Suprapubic skin (tissue), 4 donors: Measurements from ENCODE around the gene KCND1. TPM values are rescaled to one million over a fixed set of nuclear protein-coding genes. Genes with fewer than 3 reads are reported as not detected.

Experiments used
- DNase-seq, 2 donors: peaks; one replicate each; pipeline ENCODE4 v3.0.0-alpha.2; 2019; ENCODE audit warnings: low spot score in 2 of 2
- H3K27ac ChIP-seq: fragments of 200-600 bp; sonication (generic); one replicate; pipeline ENCODE4 v1.5.1; 2019
- H3K27me3 ChIP-seq: fragments of 200-600 bp; sonication (generic); one replicate; pipeline ENCODE4 v1.5.1; 2019
- H3K36me3 ChIP-seq: fragments of 200-600 bp; sonication (generic); one replicate; pipeline ENCODE4 v1.5.1; 2019
- H3K4me1 ChIP-seq: fragments of 200-600 bp; sonication (generic); one replicate; pipeline ENCODE4 v1.5.1; 2019
- H3K4me3 ChIP-seq: fragments of 200-600 bp; sonication (generic); one replicate; pipeline ENCODE4 v1.5.1; 2019; ENCODE audit warnings: mild to moderate bottlenecking
- H3K9me3 ChIP-seq: fragments of 200-600 bp; sonication (generic); one replicate; pipeline ENCODE4 v1.5.1; 2019
- EP300 ChIP-seq: sonication (generic); formaldehyde crosslinking; IDR thresholded peaks from one replicate; pipeline ENCODE4 v1.6.1; 2017; ENCODE audit warnings: antibody characterized with exemption
- POLR2A ChIP-seq, 2 donors: fragments of 450-650 bp; IDR thresholded peaks; one replicate each; pipeline ENCODE4 v1.6.1; 2017; ENCODE audit warnings: antibody characterized with exemption in 2 of 2, mild to moderate bottlenecking in 2 of 2, moderate library complexity in 2 of 2
- POLR2AphosphoS5 ChIP-seq, 3 donors: sonication (generic); formaldehyde crosslinking; IDR thresholded peaks; one replicate each; pipeline ENCODE4 v1.6.1; 2017; ENCODE audit warnings: antibody characterized with exemption in 3 of 3
- whole genome bisulfite sequencing: methylation state at CpG from one replicate; pipeline ENCODE4 v1.1.5; 2018; 5-methylcytosine and 5-hydroxymethylcytosine counted together
- total RNA-seq, 4 donors: library from RNA; depleted of rRNA; stranded (reverse); fragments of >200 nt; gene quantifications; one replicate each; pipeline ENCODE4 v1.1.0, GENCODE V29; 2016
- TF ChIP-seq, protein P1 (sequence below), 2 donors: fragments of 200-600 bp in 1 of 2; fragments of 450-650 bp in 1 of 2; sonication (generic) in 1 of 2; IDR thresholded peaks; one replicate each; pipeline ENCODE4 v1.5.1; 2016 to 2019; ENCODE audit warnings: antibody characterized with exemption in 2 of 2, mild to moderate bottlenecking in 1 of 2, moderate library complexity in 1 of 2

KCND1 gene
- total RNA-seq, 4 donors from 2014 or later, result 0.55 to 2.8 (median 1.3) TPM

DNA sequence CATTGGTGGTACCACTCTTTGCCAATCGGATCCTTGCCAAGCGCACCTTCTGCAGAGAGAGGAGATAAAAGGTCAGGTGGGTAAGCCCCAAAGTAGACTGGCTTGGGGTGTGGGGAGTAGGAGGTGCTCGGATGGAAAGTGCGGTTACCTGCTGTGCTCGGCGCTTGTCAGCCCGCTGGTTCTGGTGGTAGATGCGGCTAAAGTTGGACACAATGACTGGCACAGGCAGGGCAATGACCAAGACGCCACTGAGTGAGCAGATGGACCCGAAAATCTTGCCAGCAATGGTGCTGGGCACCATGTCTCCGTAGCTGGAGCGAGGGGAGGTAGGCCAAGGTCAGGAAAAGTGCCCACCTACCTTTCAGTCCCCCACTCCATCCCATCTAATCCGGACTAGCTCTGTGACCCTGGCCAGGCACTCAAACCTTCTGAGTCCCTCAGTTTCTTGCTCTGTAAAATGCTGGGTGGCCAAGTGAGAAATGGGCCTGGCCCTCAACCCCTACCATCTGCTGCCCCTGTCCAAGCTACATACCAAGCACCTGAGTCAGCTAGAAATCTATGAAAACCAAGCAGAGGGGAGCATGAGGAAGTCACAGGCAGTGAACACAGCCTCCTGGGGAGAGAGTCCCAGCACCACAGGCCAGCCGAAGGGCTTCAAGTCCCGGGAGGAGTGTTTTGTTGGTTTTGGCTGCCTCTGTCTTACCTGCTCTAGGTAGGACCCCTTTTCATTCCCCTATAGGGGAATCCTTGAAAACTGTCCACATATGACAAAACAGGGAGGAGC is 4.7 kb downstream of the KCND1 start:
- H3K4me3 ChIP-seq, result no peak overlapping the region
- no peaks in the 10 kb centered on the region for H3K9me3 ChIP-seq
- TF ChIP-seq EP300 (no peak), POLR2A (IDR thresholded peaks at IDR 0.05) (no peak), POLR2AphosphoS5 (IDR thresholded peaks at IDR 0.05) (no peak)
- TF ChIP-seq, protein P1, sequence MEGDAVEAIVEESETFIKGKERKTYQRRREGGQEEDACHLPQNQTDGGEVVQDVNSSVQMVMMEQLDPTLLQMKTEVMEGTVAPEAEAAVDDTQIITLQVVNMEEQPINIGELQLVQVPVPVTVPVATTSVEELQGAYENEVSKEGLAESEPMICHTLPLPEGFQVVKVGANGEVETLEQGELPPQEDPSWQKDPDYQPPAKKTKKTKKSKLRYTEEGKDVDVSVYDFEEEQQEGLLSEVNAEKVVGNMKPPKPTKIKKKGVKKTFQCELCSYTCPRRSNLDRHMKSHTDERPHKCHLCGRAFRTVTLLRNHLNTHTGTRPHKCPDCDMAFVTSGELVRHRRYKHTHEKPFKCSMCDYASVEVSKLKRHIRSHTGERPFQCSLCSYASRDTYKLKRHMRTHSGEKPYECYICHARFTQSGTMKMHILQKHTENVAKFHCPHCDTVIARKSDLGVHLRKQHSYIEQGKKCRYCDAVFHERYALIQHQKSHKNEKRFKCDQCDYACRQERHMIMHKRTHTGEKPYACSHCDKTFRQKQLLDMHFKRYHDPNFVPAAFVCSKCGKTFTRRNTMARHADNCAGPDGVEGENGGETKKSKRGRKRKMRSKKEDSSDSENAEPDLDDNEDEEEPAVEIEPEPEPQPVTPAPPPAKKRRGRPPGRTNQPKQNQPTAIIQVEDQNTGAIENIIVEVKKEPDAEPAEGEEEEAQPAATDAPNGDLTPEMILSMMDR (IDR thresholded peaks at IDR 0.05), result no peak
- no peak for DNase-seq
- WGBS, result 78% methylated on average over 13 of the region's 15 CpGs
- peaks cover 8% of the 10 kb centered on the region for H3K4me1 ChIP-seq
- no peak overlapping the region for H3K27ac ChIP-seq
- no peaks in the 10 kb centered on the region for H3K36me3 ChIP-seq
- H3K27me3 ChIP-seq, result no peaks in the 10 kb centered on the region

DNA sequence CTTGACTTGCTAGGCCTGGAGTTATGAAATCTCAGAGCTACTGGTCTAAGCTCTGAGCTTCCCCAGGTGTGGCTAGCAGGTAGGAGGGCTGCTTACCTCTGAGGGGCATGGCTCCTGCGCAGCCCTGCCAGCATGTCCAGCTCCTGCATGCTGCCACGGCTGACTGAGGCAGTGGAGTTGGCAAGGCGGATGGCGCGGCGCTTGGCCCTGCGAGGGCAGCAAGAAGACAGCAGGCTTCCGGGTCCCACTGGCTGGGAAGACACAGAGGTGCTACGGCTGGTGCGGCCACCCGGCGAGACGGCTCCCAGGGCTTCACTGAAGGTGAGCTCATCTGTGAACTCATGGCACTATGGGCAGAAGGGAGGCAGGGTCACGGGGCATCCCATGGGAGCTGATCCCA is 5.7 kb downstream of the KCND1 start:
- Histone ChIP-seq H3K4me1 (no peaks in the 10 kb centered on the region), H3K27ac (no peak overlapping the region), H3K27me3 (no peaks in the 10 kb centered on the region), H3K9me3 (no peaks in the 10 kb centered on the region), H3K4me3 (no peak overlapping the region), H3K36me3 (no peaks in the 10 kb centered on the region)
- TF ChIP-seq, protein P1 (IDR thresholded peaks at IDR 0.05), result no peak
- no peak for TF ChIP-seq POLR2A (IDR thresholded peaks at IDR 0.05)
- DNase-seq, result no peak
- WGBS, result 89% methylated on average over 5 of the region's 14 CpGs

GRCh38 chrX:48961585-48962091 is 10.0 kb downstream of the KCND1 start:
- no peak overlapping the region for H3K4me3 ChIP-seq
- TF ChIP-seq EP300 (no peak), POLR2AphosphoS5 (IDR thresholded peaks at IDR 0.05) (no peak), POLR2A (IDR thresholded peaks at IDR 0.05) (no peak)
- TF ChIP-seq, protein P1 (IDR thresholded peaks at IDR 0.05), result no peak
- WGBS, result 60% methylated on average over 2 of the region's 5 CpGs
- H3K4me1 ChIP-seq, result peaks cover 8% of the 10 kb centered on the region
- no peaks in the 10 kb centered on the region for H3K9me3 ChIP-seq
- no peaks in the 10 kb centered on the region for H3K27me3 ChIP-seq
- no peaks in the 10 kb centered on the region for H3K36me3 ChIP-seq
- DNase-seq, result no peak
- no peak overlapping the region for H3K27ac ChIP-seq

DNA sequence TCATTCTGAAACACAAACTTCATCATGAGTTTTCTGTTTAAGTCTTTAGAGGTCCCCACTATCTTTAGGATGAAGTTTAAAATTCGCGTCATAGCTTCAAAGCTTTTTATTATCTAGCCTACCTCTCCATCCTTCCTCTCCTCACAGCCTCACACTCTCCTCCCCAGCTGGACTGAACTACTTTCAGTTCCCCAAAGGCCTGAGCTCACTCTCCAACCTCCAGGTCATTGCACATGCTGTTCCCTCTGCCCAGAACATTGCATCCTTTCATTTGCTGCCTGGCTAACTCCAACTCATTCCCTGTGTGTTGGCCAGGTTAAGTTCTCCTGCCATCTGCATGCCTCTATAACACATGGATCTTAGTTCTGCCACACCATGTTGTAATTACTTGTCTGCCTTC is 11.4 kb downstream of the KCND1 start:
- H3K27me3 ChIP-seq, result no peaks in the 10 kb centered on the region
- H3K27ac ChIP-seq, result no peak overlapping the region
- no peaks in the 10 kb centered on the region for H3K9me3 ChIP-seq
- TF ChIP-seq EP300 (no peak), POLR2AphosphoS5 (IDR thresholded peaks at IDR 0.05) (no peak), POLR2A (IDR thresholded peaks at IDR 0.05) (no peak)
- TF ChIP-seq, protein P1 (IDR thresholded peaks at IDR 0.05), result no peak
- 84% methylated on average over 2 of the region's 2 CpGs for WGBS
- no peak for DNase-seq
- H3K4me3 ChIP-seq, result no peak overlapping the region
- no peaks in the 10 kb centered on the region for H3K36me3 ChIP-seq
- H3K4me1 ChIP-seq, result peaks cover 21% of the 10 kb centered on the region

- H3K4me3 ChIP-seq, result peak overlapping the region; percentile 68
- H3K36me3 ChIP-seq, result no peaks in the 10 kb centered on the region
- 34% methylated on average over 21 of the region's 21 CpGs for WGBS
- no peaks in the 10 kb centered on the region for H3K27me3 ChIP-seq
- peak in 1 of 2 donors; percentile 73 for DNase-seq
- TF ChIP-seq POLR2AphosphoS5 (IDR thresholded peaks at IDR 0.05), result no peak
- TF ChIP-seq POLR2A (IDR thresholded peaks at IDR 0.05), result no peak
- TF ChIP-seq, protein P1 (IDR thresholded peaks at IDR 0.05), result no peak
- no peak for TF ChIP-seq EP300
- peak overlapping the region; percentile 97 for H3K27ac ChIP-seq
- H3K9me3 ChIP-seq, result no peaks in the 10 kb centered on the region
- peaks cover 27% of the 10 kb centered on the region for H3K4me1 ChIP-seq
These were observed 13.0 kb downstream of the KCND1 start for GRCh38 chrX:48958635-48959094.
